GM12878 (cell line): ENCODE results near the gene SLC35A2. TPM values are rescaled to one million over a fixed set of nuclear protein-coding genes. Genes with fewer than 3 reads are reported as not detected.

Experiments used
- ATAC-seq: fragments of 200-7000 bp; cut with Tn5 transposase; 3 replicates; pipeline ENCODE4 v1.9.1; 2020; ENCODE audit warnings: mild to moderate bottlenecking, moderate library complexity
- BruUV-seq: library from RNA; stranded (reverse); fragments of 400-500 nt; replicated peaks from 2 replicates; lab custom pipeline; 2021; lab: Mats Ljungman, UMichigan
- CTCF ChIA-PET: fragments of 300-600 bp; sonication (Branson Sonifier 250); formaldehyde crosslinking; extraction: SDS; loops from one replicate; lab custom pipeline; 2021; ENCODE audit warnings: inconsistent platforms; lab: Yijun Ruan, JAX
- POLR2A ChIA-PET: fragments of 350-600 bp; formaldehyde crosslinking; extraction: SDS; loops from one replicate; lab custom pipeline; 2021; ENCODE audit warnings: inconsistent platforms; lab: Charles Lee
- RAD21 ChIA-PET: fragments of 300-600 bp; sonication (Branson Sonifier 250); formaldehyde crosslinking; loops from one replicate; lab custom pipeline; 2023; ENCODE audit warnings: antibody characterized with exemption; ENCODE audit not compliant: unreplicated experiment; lab: Charles Lee
- SMC1A ChIA-PET: fragments of 300-600 bp; sonication (Branson Sonifier 250); formaldehyde crosslinking; loops from one replicate; lab custom pipeline; 2023; ENCODE audit not compliant: unreplicated experiment, uncharacterized antibody; lab: Charles Lee
- DNase-seq: peaks from one replicate; pipeline ENCODE4 v3.0.0-alpha.2; 2011; ENCODE audit warnings: low read depth, low spot score
- FAIRE-seq: peaks from 3 replicates; lab custom pipeline; 2011; peaks lifted over from hg19 to GRCh38; lab: Jason Lieb, UNC
- H2AFZ ChIP-seq: 2 replicates; pipeline ENCODE4 v1.6.0; 2011; ENCODE audit warnings: low read depth, low read length, control low read depth; ENCODE audit not compliant: control insufficient read depth
- H3K27ac ChIP-seq: 2 replicates; pipeline ENCODE4 v1.5.1; 2011; ENCODE audit warnings: control low read depth; ENCODE audit not compliant: control insufficient read depth, insufficient read depth
- H3K27me3 ChIP-seq, 2 experiments: replicated peaks in 1 of 2; 2 replicates each; pipeline versions ENCODE4 v1.6.0 to v1.6.1; 2011; ENCODE audit warnings: low read length in 1 of 2; ENCODE audit not compliant: control insufficient read depth in 2 of 2, insufficient read depth in 2 of 2
- H3K36me3 ChIP-seq, 2 experiments: 2 replicates each; pipeline ENCODE4 v1.5.1; 2011; ENCODE audit warnings: low read length in 1 of 2; ENCODE audit not compliant: control insufficient read depth in 2 of 2, insufficient read depth in 2 of 2
- H3K4me1 ChIP-seq: 2 replicates; pipeline ENCODE4 v1.6.1; 2011; ENCODE audit warnings: mild to moderate bottlenecking, low read length, moderate library complexity, mixed read lengths; ENCODE audit not compliant: control insufficient read depth, insufficient read depth
- H3K4me2 ChIP-seq: 2 replicates; pipeline ENCODE4 v1.6.0; 2011; ENCODE audit warnings: control low read depth; ENCODE audit not compliant: control insufficient read depth, insufficient read depth
- H3K4me3 ChIP-seq: fragments of 200-600 bp; sonication (generic); 2 replicates; pipeline ENCODE4 v1.5.1; 2016
- H3K79me2 ChIP-seq: 2 replicates; pipeline ENCODE4 v1.6.0; 2011; ENCODE audit warnings: low read length; ENCODE audit not compliant: control insufficient read depth, insufficient read depth
- H3K9ac ChIP-seq: 2 replicates; pipeline ENCODE4 v1.8.0; 2011; ENCODE audit warnings: low read length, control low read depth, mixed read lengths; ENCODE audit not compliant: control insufficient read depth, insufficient read depth
- H3K9me3 ChIP-seq: replicated peaks from 3 replicates; pipeline ENCODE4 v1.5.1; 2011; ENCODE audit warnings: mild to moderate bottlenecking, low read length; ENCODE audit not compliant: control insufficient read depth, insufficient read depth
- H4K20me1 ChIP-seq: 2 replicates; pipeline ENCODE4 v1.6.0; 2011; ENCODE audit not compliant: control insufficient read depth, insufficient read depth
- BRCA1 ChIP-seq: IDR thresholded peaks from 2 replicates; pipeline ENCODE4 v1.6.1; 2011; ENCODE audit warnings: low read depth, low read length, improper control_type of control experiment
- CTCF ChIP-seq, 3 experiments: IDR thresholded peaks in 2 of 3; conservative IDR thresholded peaks in 1 of 3; 2 replicates each; pipeline ENCODE4 v1.5.1; 2011; ENCODE audit warnings: low read depth in 3 of 3, low read length in 3 of 3, mild to moderate bottlenecking in 3 of 3, control low read depth in 2 of 3, moderate library complexity in 2 of 3, inconsistent platforms in 1 of 3, mixed read lengths in 1 of 3; ENCODE audit not compliant: control insufficient read depth in 2 of 3, insufficient read depth in 1 of 3; ENCODE audit errors: extremely low read depth in 1 of 3
- EP300 ChIP-seq, 2 experiments: fragments of 150-350 bp in 1 of 2; IDR thresholded peaks; 2 replicates each; pipeline ENCODE4 v1.6.1; 2011 to 2012; ENCODE audit warnings: low read depth in 2 of 2, low read length in 2 of 2, borderline replicate concordance in 1 of 2, improper control_type of control experiment in 1 of 2, inconsistent platforms in 1 of 2; ENCODE audit not compliant: control insufficient read depth in 1 of 2
- ETV6 ChIP-seq, 2 experiments: fragments of 450-650 bp in 1 of 2; IDR thresholded peaks in 1 of 2; conservative IDR thresholded peaks in 1 of 2; 2 replicates each; pipeline ENCODE4 v1.6.1; 2014; ENCODE audit warnings: antibody characterized with exemption in 1 of 2, borderline replicate concordance in 1 of 2, low read depth in 1 of 2, mild to moderate bottlenecking in 1 of 2, moderate library complexity in 1 of 2
- JUNB ChIP-seq: IDR thresholded peaks from 2 replicates; pipeline ENCODE4 v1.6.1; 2016; ENCODE audit warnings: antibody characterized with exemption, mild to moderate bottlenecking
- MEF2B ChIP-seq: fragments of 450-650 bp; IDR thresholded peaks from 2 replicates; pipeline ENCODE4 v1.6.1; 2018; ENCODE audit warnings: mild to moderate bottlenecking, moderate library complexity; ENCODE audit not compliant: partially characterized antibody, poor library complexity, severe bottlenecking
- NR2C2 ChIP-seq: IDR thresholded peaks from 2 replicates; pipeline ENCODE4 v1.6.1; 2011; ENCODE audit warnings: borderline replicate concordance, low read depth; ENCODE audit not compliant: control insufficient read depth, insufficient read length
- POLR2AphosphoS2 ChIP-seq: IDR thresholded peaks from 2 replicates; pipeline ENCODE4 v1.6.1; 2011; ENCODE audit warnings: low read depth, mild to moderate bottlenecking, low read length, improper control_type of control experiment, moderate library complexity
- RAD51 ChIP-seq: fragments of 450-650 bp; IDR thresholded peaks from 2 replicates; pipeline ENCODE4 v1.6.1; 2016; ENCODE audit warnings: moderate library complexity, mild to moderate bottlenecking, inconsistent platforms
- RBBP5 ChIP-seq: fragments of 200-600 bp; sonication (generic); conservative IDR thresholded peaks from 2 replicates; pipeline ENCODE4 v1.6.1; 2016
- SP1 ChIP-seq: IDR thresholded peaks from one replicate; pipeline ENCODE4 v1.6.1; 2011; ENCODE audit warnings: low read depth, low read length
- SUPT20H ChIP-seq: IDR thresholded peaks from 2 replicates; pipeline ENCODE4 v1.6.1; 2011; ENCODE audit warnings: low read depth, mild to moderate bottlenecking, low read length, moderate library complexity, borderline replicate concordance; ENCODE audit not compliant: control insufficient read depth
- TAF1 ChIP-seq: IDR thresholded peaks from 2 replicates; pipeline ENCODE4 v1.6.1; 2011; ENCODE audit warnings: mild to moderate bottlenecking, low read depth, low read length, borderline replicate concordance
- WGBS: methylation state at CpG from one replicate; pipeline ENCODE4 v1.1.6; 2016; ENCODE audit warnings: low lambda C conversion rate; ENCODE audit not compliant: insufficient replicate concordance, insufficient coverage; ENCODE audit errors: missing lambda C conversion rate; 5-methylcytosine and 5-hydroxymethylcytosine counted together
- in situ Hi-C: fragments of 300-500 bp; cut with MboI; formaldehyde crosslinking; loops from 9 replicates; pipeline ENCODE4 v1.14.3; 2018; ENCODE audit warnings: mixed read lengths
- intact Hi-C: fragments of 100-400 bp; cut with micrococcal nuclease; formaldehyde crosslinking; loops from one replicate; pipeline ENCODE4 v1.14.2; 2022; ENCODE audit not compliant: unreplicated experiment
- polyA plus RNA-seq, 11 experiments: library from polyadenylated mRNA; depleted of rRNA in 4 of 11; unstranded in 6 of 11; stranded (reverse) in 5 of 11; fragments of >200 nt; fragmentation: Nextera tagmentation in 4 of 11; fragmentation: Illumina TruSeq in 1 of 11; extraction: Ambion mirVana in 4 of 11; extraction: Trizol in 1 of 11; gene quantifications; 1 replicate in 1 of 11; 2 replicates in 10 of 11; pipeline versions ENCODE4 v1.2.1 to v1.2.3, GENCODE V29; 2011 to 2016; ENCODE audit warnings: inconsistent platforms in 2 of 11, missing spikeins in 2 of 11, low read depth in 1 of 11
- total RNA-seq, 4 experiments: library from RNA; depleted of rRNA in 3 of 4; stranded (reverse); fragments of >200 nt in 3 of 4; fragmentation: Illumina TruSeq in 1 of 4; extraction: Trizol in 1 of 4; gene quantifications; 2 replicates each; pipeline versions ENCODE4 v1.2.1 to v1.2.3, GENCODE V29; 2013 to 2021
- TF ChIP-seq, protein P1 (sequence below): fragments of 450-650 bp; IDR thresholded peaks from 2 replicates; pipeline ENCODE4 v1.6.1; 2017; ENCODE audit warnings: mild to moderate bottlenecking
- TF ChIP-seq, protein P2 (sequence below): fragments of 450-650 bp; IDR thresholded peaks from 2 replicates; pipeline ENCODE4 v1.6.1; 2017; ENCODE audit warnings: low read depth, mild to moderate bottlenecking, moderate library complexity

Gene SLC35A2
- total and polyA plus RNA-seq, 10 of the 15 experiments (the other 5 are each of a cell fraction or from before 2014, with no cell fraction given) = 2.1 to 27.4 (median 14.9) TPM

DNA sequence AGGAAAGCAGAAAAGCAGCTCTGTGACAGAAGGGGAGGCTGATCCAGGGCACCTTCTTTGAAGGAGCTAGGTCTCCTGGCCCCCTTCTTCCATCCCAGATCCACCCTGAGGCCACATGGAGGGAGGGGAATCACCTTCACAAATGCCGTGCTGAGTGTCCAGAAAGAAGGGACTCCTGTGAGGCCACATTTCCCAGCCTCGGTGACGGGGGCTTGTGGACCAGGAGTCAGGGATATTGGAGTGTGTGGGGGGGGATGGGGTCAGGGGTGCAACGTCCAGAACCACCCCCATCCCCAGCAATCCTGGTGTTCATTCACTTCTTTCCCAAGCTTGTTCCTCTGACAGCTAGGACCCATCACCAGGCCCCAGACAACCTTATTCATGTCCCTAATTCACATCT, 18.6 kb downstream of the SLC35A2 start:
- 66% methylated on average over 4 of the region's 4 CpGs for WGBS
- TF ChIP-seq SUPT20H (no peak), EP300 (IDR thresholded peaks at IDR 0.05; ENCODE audit: borderline replicate concordance in 1 of 2, control insufficient read depth in 1 of 2, low read depth in 2 of 2, low read length in 2 of 2) (no peak), RBBP5 (no peak), TAF1 (no peak), SP1 (no peak), NR2C2 (no peak), CTCF (IDR thresholded peaks at IDR 0.05 in 2 of 3, conservative IDR thresholded peaks at IDR 0.05 in 1 of 3; ENCODE audit: control insufficient read depth in 2 of 3, extremely low read depth in 1 of 3, insufficient read depth in 1 of 3, low read depth in 3 of 3, low read length in 3 of 3) (no peak), BRCA1 (no peak), MEF2B (no peak), JUNB (no peak), ETV6 (conservative IDR thresholded peaks at IDR 0.05 in 1 of 2, IDR thresholded peaks at IDR 0.05 in 1 of 2; ENCODE audit: borderline replicate concordance in 1 of 2, low read depth in 1 of 2) (no peak), RAD51 (no peak), POLR2AphosphoS2 (no peak)
- TF ChIP-seq, protein P1, sequence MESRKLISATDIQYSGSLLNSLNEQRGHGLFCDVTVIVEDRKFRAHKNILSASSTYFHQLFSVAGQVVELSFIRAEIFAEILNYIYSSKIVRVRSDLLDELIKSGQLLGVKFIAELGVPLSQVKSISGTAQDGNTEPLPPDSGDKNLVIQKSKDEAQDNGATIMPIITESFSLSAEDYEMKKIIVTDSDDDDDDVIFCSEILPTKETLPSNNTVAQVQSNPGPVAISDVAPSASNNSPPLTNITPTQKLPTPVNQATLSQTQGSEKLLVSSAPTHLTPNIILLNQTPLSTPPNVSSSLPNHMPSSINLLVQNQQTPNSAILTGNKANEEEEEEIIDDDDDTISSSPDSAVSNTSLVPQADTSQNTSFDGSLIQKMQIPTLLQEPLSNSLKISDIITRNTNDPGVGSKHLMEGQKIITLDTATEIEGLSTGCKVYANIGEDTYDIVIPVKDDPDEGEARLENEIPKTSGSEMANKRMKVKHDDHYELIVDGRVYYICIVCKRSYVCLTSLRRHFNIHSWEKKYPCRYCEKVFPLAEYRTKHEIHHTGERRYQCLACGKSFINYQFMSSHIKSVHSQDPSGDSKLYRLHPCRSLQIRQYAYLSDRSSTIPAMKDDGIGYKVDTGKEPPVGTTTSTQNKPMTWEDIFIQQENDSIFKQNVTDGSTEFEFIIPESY = no peak
- TF ChIP-seq, protein P2, sequence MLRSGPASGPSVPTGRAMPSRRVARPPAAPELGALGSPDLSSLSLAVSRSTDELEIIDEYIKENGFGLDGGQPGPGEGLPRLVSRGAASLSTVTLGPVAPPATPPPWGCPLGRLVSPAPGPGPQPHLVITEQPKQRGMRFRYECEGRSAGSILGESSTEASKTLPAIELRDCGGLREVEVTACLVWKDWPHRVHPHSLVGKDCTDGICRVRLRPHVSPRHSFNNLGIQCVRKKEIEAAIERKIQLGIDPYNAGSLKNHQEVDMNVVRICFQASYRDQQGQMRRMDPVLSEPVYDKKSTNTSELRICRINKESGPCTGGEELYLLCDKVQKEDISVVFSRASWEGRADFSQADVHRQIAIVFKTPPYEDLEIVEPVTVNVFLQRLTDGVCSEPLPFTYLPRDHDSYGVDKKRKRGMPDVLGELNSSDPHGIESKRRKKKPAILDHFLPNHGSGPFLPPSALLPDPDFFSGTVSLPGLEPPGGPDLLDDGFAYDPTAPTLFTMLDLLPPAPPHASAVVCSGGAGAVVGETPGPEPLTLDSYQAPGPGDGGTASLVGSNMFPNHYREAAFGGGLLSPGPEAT = no peak
- Histone ChIP-seq H3K4me3 (no peak overlapping the region), H3K36me3 (no peaks in the 10 kb centered on the region), H3K4me1 (no peaks in the 10 kb centered on the region), H3K9me3 (no peaks in the 10 kb centered on the region; the same call in 2 of the 3 replicates), H3K9ac (no peak overlapping the region), H3K27ac (no peak overlapping the region), H3K4me2 (no peak overlapping the region), H3K27me3 (no peaks in the 10 kb centered on the region), H4K20me1 (no peaks in the 10 kb centered on the region), H2AFZ (no peak overlapping the region), H3K79me2 (peaks cover 11% of the 10 kb centered on the region)
- intact Hi-C loops = loop anchor here (5.0 to 10.0 kb wide), 2 partner anchors 246 to 418 kb away; partner anchors contain the start of genes FTSJ1 and SLC38A5
- RAD21 ChIA-PET = no interaction called here
- no peak for ATAC-seq
- no peak for DNase-seq
- BruUV-seq = no TSS peak
- FAIRE-seq = no peak
- POLR2A ChIA-PET = interaction anchor here (0.8 kb wide), 1 partner anchor 19 kb away, joined by 3 read pairs; no protein-coding TSS in a partner anchor
- CTCF ChIA-PET = interaction anchor here (0.9 to 2.1 kb wide), 3 partner anchors 8 to 151 kb away, joined by 3 to 8 read pairs (median 3); partner anchors contain the start of gene TFE3
- SMC1A ChIA-PET = interaction anchor here (1.3 to 2.0 kb wide), 3 partner anchors 11 to 149 kb away, joined by 3 to 5 read pairs (median 4); no protein-coding TSS in a partner anchor
- in situ Hi-C loops = no loop called here
